SK-N-SH (cell line): ENCODE results near the gene OR2C1. TPM values are rescaled to one million over a fixed set of nuclear protein-coding genes. Genes with fewer than 3 reads are reported as not detected.

Experiments used
- CTCF ChIA-PET: fragments of 300-600, 350-600 bp; formaldehyde crosslinking; extraction: SDS; loops from one replicate; lab custom pipeline; 2021; lab: Yijun Ruan, JAX
- POLR2A ChIA-PET: fragments of 350-600 bp; sonication (Branson Sonifier 250); formaldehyde crosslinking; extraction: SDS; loops from one replicate; lab custom pipeline; 2020; ENCODE audit warnings: antibody characterized with exemption, inconsistent platforms; lab: Yijun Ruan, JAX
- DNase-seq: peaks from one replicate; pipeline ENCODE4 v3.0.0; 2012
- H2AFZ ChIP-seq: fragments of 200-600 bp; sonication (generic); 2 replicates; pipeline ENCODE4 v1.8.1; 2016; ENCODE audit warnings: antibody characterized with exemption, mild to moderate bottlenecking, low read depth
- H3F3A ChIP-seq: fragments of 200-600 bp; sonication (generic); replicated peaks from 2 replicates; pipeline ENCODE3; 2016; ENCODE audit warnings: antibody characterized with exemption, mild to moderate bottlenecking; ENCODE audit not compliant: insufficient read depth
- H3K27ac ChIP-seq, 2 experiments: fragments of 200-500 bp in 1 of 2; fragments of 200-600 bp in 1 of 2; sonication (Bioruptor generic) in 1 of 2; sonication (generic), shearing (Covaris generic) in 1 of 2; 2 replicates each; pipeline versions ENCODE4 v1.5.1 to v1.6.1; 2014 to 2016; ENCODE audit warnings: low read depth in 2 of 2, inconsistent platforms in 1 of 2, low read length in 1 of 2, mild to moderate bottlenecking in 1 of 2, mixed read lengths in 1 of 2
- H3K27me3 ChIP-seq: fragments of 200-600 bp; sonication (generic), shearing (Covaris generic); 2 replicates; pipeline ENCODE4 v1.6.1; 2016; ENCODE audit warnings: mixed run types; ENCODE audit not compliant: insufficient read depth
- H3K36me3 ChIP-seq, 2 experiments: fragments of 200-500 bp in 1 of 2; fragments of 200-600 bp in 1 of 2; sonication (Bioruptor generic) in 1 of 2; sonication (generic) in 1 of 2; replicated peaks in 1 of 2; 2 replicates each; pipeline versions ENCODE3 to v1.5.1; 2014 to 2016; ENCODE audit warnings: low read length in 1 of 2, mild to moderate bottlenecking in 1 of 2; ENCODE audit not compliant: insufficient read depth in 2 of 2, control insufficient read depth in 1 of 2
- H3K4me1 ChIP-seq, 2 experiments: fragments of 200-500 bp in 1 of 2; fragments of 200-600 bp in 1 of 2; sonication (Bioruptor generic) in 1 of 2; sonication (generic), shearing (Covaris generic) in 1 of 2; 2 replicates each; pipeline versions ENCODE4 v1.5.1 to v1.6.1; 2014 to 2016; ENCODE audit warnings: low read depth in 1 of 2, low read length in 1 of 2, mixed run types in 1 of 2; ENCODE audit not compliant: insufficient read depth in 2 of 2, control insufficient read depth in 1 of 2
- H3K4me2 ChIP-seq: fragments of 200-600 bp; sonication (generic), shearing (Covaris generic); 2 replicates; pipeline ENCODE4 v1.6.1; 2017; ENCODE audit warnings: mixed run types
- H3K4me3 ChIP-seq, 2 experiments: fragments of 200-500 bp in 1 of 2; fragments of 200-600 bp in 1 of 2; sonication (Bioruptor generic) in 1 of 2; sonication (generic), shearing (Covaris generic) in 1 of 2; 2 replicates each; pipeline versions ENCODE4 v1.5.1 to v1.8.1; 2014 to 2016; ENCODE audit warnings: low read depth in 2 of 2, inconsistent platforms in 1 of 2, low read length in 1 of 2, mild to moderate bottlenecking in 1 of 2, mixed read lengths in 1 of 2, moderate library complexity in 1 of 2
- H3K79me2 ChIP-seq: fragments of 200-600 bp; sonication (generic); 2 replicates; pipeline ENCODE4 v1.8.1; 2017; ENCODE audit warnings: mild to moderate bottlenecking; ENCODE audit not compliant: insufficient read depth
- H3K9ac ChIP-seq: fragments of 200-600 bp; sonication (generic); 2 replicates; pipeline ENCODE4 v1.6.1; 2017; ENCODE audit warnings: mixed run types
- H3K9me2 ChIP-seq: fragments of 200-600 bp; sonication (generic); 2 replicates; pipeline ENCODE4 v1.6.1; 2017; ENCODE audit warnings: mixed run types
- H3K9me3 ChIP-seq: fragments of 200-600 bp; sonication (generic); 2 replicates; pipeline ENCODE4 v1.6.1; 2017; ENCODE audit warnings: mixed run types, mild to moderate bottlenecking, moderate library complexity
- H4K20me1 ChIP-seq: fragments of 200-600 bp; sonication (generic); 2 replicates; pipeline ENCODE4 v1.6.1; 2017; ENCODE audit warnings: mild to moderate bottlenecking, mixed run types; ENCODE audit not compliant: insufficient read depth
- CHD2 ChIP-seq: fragments of 150-350 bp; IDR thresholded peaks from 2 replicates; pipeline ENCODE4 v1.6.1; 2018; ENCODE audit warnings: low read length; ENCODE audit not compliant: partially characterized antibody
- ELF1 ChIP-seq: IDR thresholded peaks from 2 replicates; pipeline ENCODE4 v1.4.0; 2012
- EP300 ChIP-seq, 2 experiments: IDR thresholded peaks; 2 replicates each; pipeline versions ENCODE4 v1.4.0 to v1.6.1; 2012; ENCODE audit warnings: borderline replicate concordance in 1 of 2, low read depth in 1 of 2, low read length in 1 of 2
- EZH2phosphoT487 ChIP-seq: fragments of 200-600 bp; sonication (generic); IDR thresholded peaks from 2 replicates; pipeline ENCODE4 v1.6.1; 2017; ENCODE audit warnings: low read depth, mixed run types, mild to moderate bottlenecking, antibody characterized with exemption, moderate library complexity, borderline replicate concordance
- FOXJ3 ChIP-seq: sonication (generic); formaldehyde crosslinking; IDR thresholded peaks from 2 replicates; pipeline ENCODE4 v1.5.1; 2020; ENCODE audit warnings: mild to moderate bottlenecking, missing genetic modification reagents
- GABPA ChIP-seq: IDR thresholded peaks from 2 replicates; pipeline ENCODE4 v1.4.0; 2012; ENCODE audit warnings: low read depth, mild to moderate bottlenecking
- GATA2 ChIP-seq: sonication (generic); formaldehyde crosslinking; IDR thresholded peaks from 2 replicates; pipeline ENCODE4 v1.5.0; 2020; ENCODE audit warnings: mild to moderate bottlenecking, missing genetic modification reagents
- MEF2A ChIP-seq: IDR thresholded peaks from 2 replicates; pipeline ENCODE4 v1.4.0; 2012; ENCODE audit warnings: low read depth, borderline replicate concordance
- MXI1 ChIP-seq: IDR thresholded peaks from 2 replicates; pipeline ENCODE4 v1.6.1; 2012; ENCODE audit warnings: mild to moderate bottlenecking, low read depth, low read length, improper control_type of control experiment
- NFIC ChIP-seq: IDR thresholded peaks from 2 replicates; pipeline ENCODE4 v1.4.0; 2012; ENCODE audit warnings: borderline replicate concordance
- NRF1 ChIP-seq: IDR thresholded peaks from 2 replicates; pipeline ENCODE4 v1.6.1; 2012; ENCODE audit warnings: low read depth, mild to moderate bottlenecking, low read length
- PBX3 ChIP-seq: IDR thresholded peaks from 2 replicates; pipeline ENCODE4; 2012
- POLR2AphosphoS5 ChIP-seq: IDR thresholded peaks from 2 replicates; pipeline ENCODE4 v1.6.1; 2012; ENCODE audit warnings: low read depth, low read length
- RAD21 ChIP-seq: IDR thresholded peaks from 2 replicates; pipeline ENCODE4 v1.6.1; 2012; ENCODE audit warnings: mild to moderate bottlenecking, low read length
- RFX5 ChIP-seq: IDR thresholded peaks from 2 replicates; pipeline ENCODE4 v1.6.1; 2012; ENCODE audit warnings: mild to moderate bottlenecking, improper control_type of control experiment, low read length
- RXRA ChIP-seq: IDR thresholded peaks from 2 replicates; pipeline ENCODE4 v1.4.0; 2012; ENCODE audit warnings: low read depth, mild to moderate bottlenecking, borderline replicate concordance
- SIN3A ChIP-seq: IDR thresholded peaks from 2 replicates; pipeline ENCODE4 v1.6.1; 2012; ENCODE audit warnings: low read depth, mild to moderate bottlenecking, low read length, moderate library complexity, borderline replicate concordance
- SMC3 ChIP-seq: IDR thresholded peaks from 2 replicates; pipeline ENCODE4 v1.6.1; 2012; ENCODE audit warnings: low read depth, low read length, improper control_type of control experiment
- TAF1 ChIP-seq: IDR thresholded peaks from 2 replicates; pipeline ENCODE4 v1.6.1; 2012; ENCODE audit warnings: low read depth, mild to moderate bottlenecking, low read length, moderate library complexity, borderline replicate concordance
- TCF12 ChIP-seq: IDR thresholded peaks from 2 replicates; pipeline ENCODE4 v1.4.0; 2012
- USF1 ChIP-seq: IDR thresholded peaks from 2 replicates; pipeline ENCODE4 v1.4.0; 2012; ENCODE audit warnings: low read depth, borderline replicate concordance
- WGBS: methylation state at CpG from one replicate; pipeline ENCODE4 v1.1.6; 2017; ENCODE audit warnings: low lambda C conversion rate; 5-methylcytosine and 5-hydroxymethylcytosine counted together
- polyA plus RNA-seq, 3 experiments: library from polyadenylated mRNA; depleted of rRNA; stranded (reverse); fragments of >200 nt; gene quantifications; 2 replicates each; pipeline ENCODE4 v1.2.3, GENCODE V29; 2012
- TF ChIP-seq, protein P1 (sequence below): IDR thresholded peaks from 2 replicates; pipeline ENCODE4 v1.4.0; 2012; ENCODE audit warnings: low read depth
- TF ChIP-seq, protein P2 (sequence below): IDR thresholded peaks from 2 replicates; pipeline ENCODE4 v1.4.0; 2012; ENCODE audit warnings: low read depth, borderline replicate concordance

Gene OR2C1
- polyA plus RNA-seq, 1 of the 3 experiments (the other 2 are of a cell fraction), result not detected

GRCh38 chr16:3364774-3365427 is 9.2 kb downstream of the OR2C1 start:
- peak; percentile 68 for TF ChIP-seq NRF1
- TF ChIP-seq, protein P1, sequence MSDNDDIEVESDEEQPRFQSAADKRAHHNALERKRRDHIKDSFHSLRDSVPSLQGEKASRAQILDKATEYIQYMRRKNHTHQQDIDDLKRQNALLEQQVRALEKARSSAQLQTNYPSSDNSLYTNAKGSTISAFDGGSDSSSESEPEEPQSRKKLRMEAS, result peak; percentile 86
- TF ChIP-seq MXI1, result peak; percentile 19; the same call in 1 of the 2 replicates
- no peak for TF ChIP-seq NFIC
- no peak for TF ChIP-seq ELF1
- peak; percentile 77 for TF ChIP-seq CHD2
- TF ChIP-seq SIN3A, result no peak
- no peak for TF ChIP-seq RAD21
- TF ChIP-seq GABPA, result peak; percentile 90
- peak; percentile 16; the same call in 1 of the 2 replicates for TF ChIP-seq TAF1
- no peak; the same call in 1 of the 2 replicates for TF ChIP-seq POLR2AphosphoS5
- TF ChIP-seq SMC3, result no peak
- TF ChIP-seq TCF12, result no peak
- TF ChIP-seq EP300 (IDR thresholded peaks at IDR 0.05; ENCODE audit: borderline replicate concordance in 1 of 2, low read depth in 1 of 2, low read length in 1 of 2), result no peak
- TF ChIP-seq RFX5, result no peak
- peak; percentile 37; the same call in 1 of the 2 replicates for TF ChIP-seq FOXJ3 (CRISPR knock-in tag)
- TF ChIP-seq RXRA, result no peak
- no peak for TF ChIP-seq USF1
- peak; percentile 70 for TF ChIP-seq PBX3
- TF ChIP-seq, protein P2, sequence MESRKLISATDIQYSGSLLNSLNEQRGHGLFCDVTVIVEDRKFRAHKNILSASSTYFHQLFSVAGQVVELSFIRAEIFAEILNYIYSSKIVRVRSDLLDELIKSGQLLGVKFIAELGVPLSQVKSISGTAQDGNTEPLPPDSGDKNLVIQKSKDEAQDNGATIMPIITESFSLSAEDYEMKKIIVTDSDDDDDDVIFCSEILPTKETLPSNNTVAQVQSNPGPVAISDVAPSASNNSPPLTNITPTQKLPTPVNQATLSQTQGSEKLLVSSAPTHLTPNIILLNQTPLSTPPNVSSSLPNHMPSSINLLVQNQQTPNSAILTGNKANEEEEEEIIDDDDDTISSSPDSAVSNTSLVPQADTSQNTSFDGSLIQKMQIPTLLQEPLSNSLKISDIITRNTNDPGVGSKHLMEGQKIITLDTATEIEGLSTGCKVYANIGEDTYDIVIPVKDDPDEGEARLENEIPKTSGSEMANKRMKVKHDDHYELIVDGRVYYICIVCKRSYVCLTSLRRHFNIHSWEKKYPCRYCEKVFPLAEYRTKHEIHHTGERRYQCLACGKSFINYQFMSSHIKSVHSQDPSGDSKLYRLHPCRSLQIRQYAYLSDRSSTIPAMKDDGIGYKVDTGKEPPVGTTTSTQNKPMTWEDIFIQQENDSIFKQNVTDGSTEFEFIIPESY, result peak; percentile 41; the same call in 1 of the 2 replicates
- no peak for TF ChIP-seq MEF2A
- no peak for TF ChIP-seq EZH2phosphoT487
- TF ChIP-seq GATA2 (CRISPR knock-in tag), result no peak
- Histone ChIP-seq H3K9me2 (no peaks in the 10 kb centered on the region), H3K79me2 (peaks cover 5% of the 10 kb centered on the region; the same call in 1 of the 2 replicates), H3K9me3 (no peaks in the 10 kb centered on the region; the same call in 1 of the 2 replicates), H3K36me3 (no peaks in the 10 kb centered on the region), H3K4me1 (no peaks in the 10 kb centered on the region; a peak in 1 of 4 replicates), H3K27ac (peak overlapping the region; percentile 72 to 81), H3K4me2 (peak overlapping the region; percentile 83), H3K4me3 (peak overlapping the region; percentile 56 to 68), H4K20me1 (no peaks in the 10 kb centered on the region), H2AFZ (peak overlapping the region; percentile 90), H3F3A (no peaks in the 10 kb centered on the region), H3K27me3 (no peaks in the 10 kb centered on the region), H3K9ac (peak overlapping the region; percentile 73)
- ChIA-PET CTCF (interaction anchor here (0.6 to 1.4 kb wide), 5 partner anchors 9 to 143 kb away, joined by 3 to 5 read pairs (median 3); partner anchors contain the start of gene OR2C1), POLR2A (interaction anchor here (0.9 to 1.6 kb wide), 4 partner anchors 59 to 92 kb away, joined by 4 to 11 read pairs (median 6); partner anchors contain the start of genes NAA60, TIGD7, ZNF263 and ZNF597)
- DNase-seq, result peak; percentile 85
- WGBS, result 26% methylated on average over 17 of the region's 42 CpGs
